Calu3 (cell line): ENCODE results near the gene APC2. TPM values are rescaled to one million over a fixed set of nuclear protein-coding genes. Genes with fewer than 3 reads are reported as not detected.

Experiments
- BruUV-seq: library from RNA; stranded (reverse); fragments of 400-500 nt; replicated peaks from 2 replicates; lab custom pipeline; 2021; lab: Mats Ljungman, UMichigan
- CTCF ChIA-PET: fragments of 300-600 bp; sonication (Branson Sonifier 250); formaldehyde crosslinking; loops from one replicate; lab custom pipeline; 2022; ENCODE audit warnings: antibody characterized with exemption; lab: Charles Lee
- DNase-seq: peaks from one replicate; pipeline ENCODE4 v3.0.0; 2022
- H3K27ac Mint-ChIP-seq: one replicate; pipeline ENCODE4 v1.8.0; 2022; ENCODE audit warnings: mixed read lengths; ENCODE audit not compliant: unreplicated experiment
- H3K27me3 Mint-ChIP-seq: one replicate; pipeline ENCODE4 v1.8.0; 2022; ENCODE audit warnings: mixed read lengths; ENCODE audit not compliant: unreplicated experiment
- H3K36me3 Mint-ChIP-seq: one replicate; pipeline ENCODE4 v1.8.0; 2022; ENCODE audit warnings: mild to moderate bottlenecking, moderate library complexity, mixed read lengths; ENCODE audit not compliant: insufficient read depth, unreplicated experiment
- H3K4me1 Mint-ChIP-seq: one replicate; pipeline ENCODE4 v1.8.0; 2022; ENCODE audit warnings: mild to moderate bottlenecking, low read depth, mixed read lengths; ENCODE audit not compliant: unreplicated experiment
- H3K4me3 Mint-ChIP-seq: one replicate; pipeline ENCODE4 v1.8.0; 2022; ENCODE audit warnings: mild to moderate bottlenecking, low read depth, moderate library complexity, mixed read lengths; ENCODE audit not compliant: unreplicated experiment
- H3K9me3 Mint-ChIP-seq: one replicate; pipeline ENCODE4 v1.8.0; 2022; ENCODE audit warnings: low read depth, mixed read lengths; ENCODE audit not compliant: unreplicated experiment
- CTCF ChIP-seq: fragments of 200-600 bp; IDR thresholded peaks from one replicate; pipeline ENCODE4 v1.8.0; 2022; ENCODE audit warnings: antibody characterized with exemption; ENCODE audit not compliant: unreplicated experiment
- intact Hi-C: fragments of 100-400 bp; cut with micrococcal nuclease; formaldehyde crosslinking; loops from one replicate; pipeline ENCODE4 v1.10.0; 2022; ENCODE audit not compliant: unreplicated experiment
- total RNA-seq: library from RNA; stranded (reverse); gene quantifications from 2 replicates; pipeline ENCODE4 v1.2.3, GENCODE V29; 2022

Gene APC2
- total RNA-seq, 1 experiment from 2014 or later, result 0.12 TPM

GRCh38 chr19:1427221-1427920 lies 22.6 kb upstream of the APC2 start:
- H3K36me3 Mint-ChIP-seq, result peaks cover 50% of the 10 kb centered on the region
- no peaks in the 10 kb centered on the region for H3K9me3 Mint-ChIP-seq
- H3K27me3 Mint-ChIP-seq, result no peaks in the 10 kb centered on the region
- no peak overlapping the region for H3K27ac Mint-ChIP-seq
- no peak for TF ChIP-seq CTCF
- no peak overlapping the region for H3K4me3 Mint-ChIP-seq
- intact Hi-C loops, result no loop called here
- CTCF ChIA-PET, result no interaction called here
- BruUV-seq, result no TSS peak
- DNase-seq, result no peak
- no peaks in the 10 kb centered on the region for H3K4me1 Mint-ChIP-seq

GRCh38 chr19:1428738-1429391 lies 21.1 kb upstream of the APC2 start:
- no peak for DNase-seq
- Mint-ChIP-seq H3K27me3 (no peaks in the 10 kb centered on the region), H3K4me3 (no peak overlapping the region), H3K36me3 (peaks cover 39% of the 10 kb centered on the region), H3K4me1 (no peaks in the 10 kb centered on the region), H3K9me3 (no peaks in the 10 kb centered on the region), H3K27ac (no peak overlapping the region)
- BruUV-seq, result no TSS peak
- no peak for TF ChIP-seq CTCF
- intact Hi-C loops, result no loop called here
- CTCF ChIA-PET, result no interaction called here

GRCh38 chr19:1429750-1430149 lies 20.2 kb upstream of the APC2 start:
- Mint-ChIP-seq H3K4me1 (no peaks in the 10 kb centered on the region), H3K4me3 (no peak overlapping the region), H3K9me3 (no peaks in the 10 kb centered on the region), H3K27ac (no peak overlapping the region), H3K36me3 (peaks cover 37% of the 10 kb centered on the region), H3K27me3 (no peaks in the 10 kb centered on the region)
- intact Hi-C loops, result no loop called here
- DNase-seq, result no peak
- CTCF ChIA-PET, result no interaction called here
- TF ChIP-seq CTCF, result no peak
- BruUV-seq, result no TSS peak

- no peaks in the 10 kb centered on the region for H3K27me3 Mint-ChIP-seq
- H3K4me3 Mint-ChIP-seq, result no peak overlapping the region
- H3K4me1 Mint-ChIP-seq, result no peaks in the 10 kb centered on the region
- CTCF ChIA-PET, result no interaction called here
- intact Hi-C loops, result no loop called here
- no peaks in the 10 kb centered on the region for H3K9me3 Mint-ChIP-seq
- H3K36me3 Mint-ChIP-seq, result peaks cover 32% of the 10 kb centered on the region
- no peak for DNase-seq
- no peak for TF ChIP-seq CTCF
- H3K27ac Mint-ChIP-seq, result no peak overlapping the region
- BruUV-seq, result no TSS peak
These were observed 19.7 kb upstream of the APC2 start for GRCh38 chr19:1430246-1430645.
